Measurements from ENCODE around the gene COG7.
"Not testable (repeated sequence)": the region's sequence is repeated elsewhere in the genome, so short reads cannot be mapped to it uniquely, and the experiment has no call there.

COG7 gene

GRCh38 chr16:23469814-23470213, 16.8 kb upstream of the COG7 start:
- DNase-seq (ENCODE audit: low spot score), result no peak

- DNase-seq (ENCODE audit: low spot score), result no peak
Measured at GRCh38 chr16:23466162-23466885, 13.3 kb upstream of the COG7 start.

- no peak for DNase-seq (ENCODE audit: low spot score)
Measured at GRCh38 chr16:23465179-23465578, 12.2 kb upstream of the COG7 start.

- DNase-seq (ENCODE audit: low spot score), result no peak
Measured at GRCh38 chr16:23464196-23464595, 11.2 kb upstream of the COG7 start.

GRCh38 chr16:23462994-23463393, 10.0 kb upstream of the COG7 start:
- DNase-seq (ENCODE audit: low spot score), result not testable (repeated sequence)

GRCh38 chr16:23453338-23454052, 506 bp upstream of the COG7 start:
- no peak for DNase-seq (ENCODE audit: low spot score)

GRCh38 chr16:23452221-23452571, 793 bp downstream of the COG7 start:
- DNase-seq (ENCODE audit: low spot score), result no peak

GRCh38 chr16:23448392-23448791, 4.6 kb downstream of the COG7 start:
- no peak for DNase-seq (ENCODE audit: low spot score)

- not testable (repeated sequence) for DNase-seq (ENCODE audit: low spot score)
Measured at GRCh38 chr16:23437542-23437941, 15.4 kb downstream of the COG7 start.

- no peak for DNase-seq (ENCODE audit: low spot score)
Measured at GRCh38 chr16:23436951-23437350, 16.0 kb downstream of the COG7 start.

GRCh38 chr16:23435500-23435899, 17.5 kb downstream of the COG7 start:
- peak; percentile 53 for DNase-seq (ENCODE audit: low spot score)

GRCh38 chr16:23434380-23434779, 18.6 kb downstream of the COG7 start:
- peak; percentile 53 for DNase-seq (ENCODE audit: low spot score)

GRCh38 chr16:23433261-23433920, 19.6 kb downstream of the COG7 start:
- DNase-seq (ENCODE audit: low spot score), result no peak

GRCh38 chr16:23432176-23433128, 20.5 kb downstream of the COG7 start:
- no peak for DNase-seq (ENCODE audit: low spot score)

GRCh38 chr16:23428351-23428750, 24.6 kb downstream of the COG7 start:
- no peak for DNase-seq (ENCODE audit: low spot score)

GRCh38 chr16:23424292-23424958, 28.6 kb downstream of the COG7 start:
- DNase-seq (ENCODE audit: low spot score), result no peak

GRCh38 chr16:23423496-23424049, 29.4 kb downstream of the COG7 start:
- DNase-seq (ENCODE audit: low spot score), result no peak

- no peak for DNase-seq (ENCODE audit: low spot score)
Measured at GRCh38 chr16:23420011-23420410, 33.0 kb downstream of the COG7 start.

- no peak for DNase-seq (ENCODE audit: low spot score)
Measured at GRCh38 chr16:23416816-23417215, 36.2 kb downstream of the COG7 start.

- no peak for DNase-seq (ENCODE audit: low spot score)
Measured at GRCh38 chr16:23414731-23415130, 38.3 kb downstream of the COG7 start.

- no peak for DNase-seq (ENCODE audit: low spot score)
Measured at GRCh38 chr16:23410176-23410575, 42.8 kb downstream of the COG7 start.
